ENCODE data around the gene ZNF280C. TPM values are rescaled to one million over a fixed set of nuclear protein-coding genes. Genes with fewer than 3 reads are reported as not detected.

Gene ZNF280C
- total RNA-seq, 2 experiments from 2014 or later: 5.7 to 10.8 TPM

DNA sequence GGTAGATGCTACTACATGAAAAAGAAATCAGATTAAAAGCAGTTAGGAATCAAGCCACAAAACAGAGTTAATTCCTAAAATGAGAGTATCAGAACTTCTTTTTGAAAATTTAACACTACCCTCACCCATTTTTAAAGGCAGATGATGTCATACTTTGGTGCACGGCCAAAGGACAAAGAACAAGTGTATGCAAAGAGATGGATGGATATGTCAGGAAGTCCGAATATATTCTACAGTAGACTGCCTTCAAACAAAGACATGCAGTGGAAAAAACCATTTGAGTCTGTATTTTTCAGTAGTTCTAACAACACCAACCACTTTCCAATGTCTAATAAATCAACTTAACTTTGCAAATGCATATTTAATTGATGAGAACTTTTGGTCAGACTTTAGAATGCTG, 105.3 kb downstream of the ZNF280C start:
- no peaks in the 10 kb centered on the region for H3K9me2 ChIP-seq (ENCODE audit: insufficient read depth, low read length)
- ChIA-PET CTCF (ENCODE audit: unreplicated experiment) (no interaction called here), POLR2A (no interaction called here)
- H4K20me1 ChIP-seq (ENCODE audit: insufficient read depth, low read length): peaks cover 4% of the 10 kb centered on the region; the same call in 1 of the 2 replicates
- H3K4me1 ChIP-seq (ENCODE audit: insufficient read depth, low read length, poor library complexity, severe bottlenecking): peaks cover 17% of the 10 kb centered on the region
- no peak overlapping the region for H2AFZ ChIP-seq (ENCODE audit: low read length)
- intact Hi-C loops (cut with micrococcal nuclease; ENCODE audit: unreplicated experiment): no loop called here
- no peak for TF ChIP-seq EZH2phosphoT487 (IDR thresholded peaks at IDR 0.05; ENCODE audit: borderline replicate concordance, low read depth, low read length)
- TF ChIP-seq, protein P1, sequence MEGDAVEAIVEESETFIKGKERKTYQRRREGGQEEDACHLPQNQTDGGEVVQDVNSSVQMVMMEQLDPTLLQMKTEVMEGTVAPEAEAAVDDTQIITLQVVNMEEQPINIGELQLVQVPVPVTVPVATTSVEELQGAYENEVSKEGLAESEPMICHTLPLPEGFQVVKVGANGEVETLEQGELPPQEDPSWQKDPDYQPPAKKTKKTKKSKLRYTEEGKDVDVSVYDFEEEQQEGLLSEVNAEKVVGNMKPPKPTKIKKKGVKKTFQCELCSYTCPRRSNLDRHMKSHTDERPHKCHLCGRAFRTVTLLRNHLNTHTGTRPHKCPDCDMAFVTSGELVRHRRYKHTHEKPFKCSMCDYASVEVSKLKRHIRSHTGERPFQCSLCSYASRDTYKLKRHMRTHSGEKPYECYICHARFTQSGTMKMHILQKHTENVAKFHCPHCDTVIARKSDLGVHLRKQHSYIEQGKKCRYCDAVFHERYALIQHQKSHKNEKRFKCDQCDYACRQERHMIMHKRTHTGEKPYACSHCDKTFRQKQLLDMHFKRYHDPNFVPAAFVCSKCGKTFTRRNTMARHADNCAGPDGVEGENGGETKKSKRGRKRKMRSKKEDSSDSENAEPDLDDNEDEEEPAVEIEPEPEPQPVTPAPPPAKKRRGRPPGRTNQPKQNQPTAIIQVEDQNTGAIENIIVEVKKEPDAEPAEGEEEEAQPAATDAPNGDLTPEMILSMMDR (conservative IDR thresholded peaks at IDR 0.05; ENCODE audit: low read length): no peak
- BruUV-seq (replicated peaks): no TSS peak
- no peak overlapping the region for H3K4me3 ChIP-seq (ENCODE audit: low read depth, low read length, poor library complexity, severe bottlenecking)
- DNase-seq (ENCODE audit: low spot score): no peak
- H3K27ac ChIP-seq (ENCODE audit: low read depth, low read length, poor library complexity, severe bottlenecking): no peak overlapping the region
- peaks cover 45% of the 10 kb centered on the region for H3K79me2 ChIP-seq (ENCODE audit: insufficient read depth, low read depth, low read length)
- 0 out of 2 replicates have a peak overlapping the region, but pooled peaks have one; percentile 36 for H3K4me2 ChIP-seq (ENCODE audit: low read length)
- no peaks in the 10 kb centered on the region for H3K9me3 ChIP-seq (ENCODE audit: low read length)
- H3K36me3 ChIP-seq (ENCODE audit: insufficient read depth, low read length): peaks cover 8% of the 10 kb centered on the region; the same call in 1 of the 2 replicates

DNA sequence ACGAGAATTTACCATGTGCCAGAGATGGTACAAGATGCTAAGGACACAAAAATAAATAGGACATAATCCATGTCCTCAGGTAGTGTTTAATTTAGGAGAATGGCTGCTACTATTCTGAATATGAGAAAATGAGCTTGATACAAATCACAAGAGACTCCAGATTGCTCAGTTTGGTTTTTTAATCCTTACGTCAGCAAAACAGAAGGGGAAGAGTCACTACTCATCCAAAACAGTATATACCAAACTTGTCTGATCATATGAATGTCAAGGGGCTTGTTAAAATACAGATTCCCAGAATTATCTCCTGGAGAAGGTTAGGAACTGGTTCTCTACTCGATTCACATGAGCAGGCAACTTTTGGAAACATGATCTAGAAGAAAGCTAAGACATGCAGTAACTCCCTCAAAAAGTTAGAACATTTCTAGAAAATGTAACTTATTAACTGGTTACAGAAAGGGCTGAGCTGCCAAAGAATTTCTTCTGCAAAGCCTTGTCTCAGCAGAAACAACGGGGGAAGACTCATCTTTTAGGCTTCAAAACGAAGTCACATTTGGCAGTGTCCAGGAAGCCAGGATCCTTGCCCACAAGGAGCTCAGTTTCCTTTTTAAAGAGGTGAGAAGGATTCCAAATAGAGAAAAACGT, 106.5 kb downstream of the ZNF280C start:
- no peak for TF ChIP-seq EZH2phosphoT487 (IDR thresholded peaks at IDR 0.05; ENCODE audit: borderline replicate concordance, low read depth, low read length)
- TF ChIP-seq, protein P1 (conservative IDR thresholded peaks at IDR 0.05; ENCODE audit: low read length): no peak
- peaks cover 13% of the 10 kb centered on the region for H3K4me1 ChIP-seq (ENCODE audit: insufficient read depth, low read length, poor library complexity, severe bottlenecking)
- POLR2A ChIA-PET: interaction anchor here (0.6 to 1.6 kb wide), 2 partner anchors 11 to 30 kb away, joined by 3 to 4 read pairs; no protein-coding TSS in a partner anchor
- H3K36me3 ChIP-seq (ENCODE audit: insufficient read depth, low read length): peaks cover 8% of the 10 kb centered on the region; the same call in 1 of the 2 replicates
- peaks cover 45% of the 10 kb centered on the region for H3K79me2 ChIP-seq (ENCODE audit: insufficient read depth, low read depth, low read length)
- no peak overlapping the region for H3K4me3 ChIP-seq (ENCODE audit: low read depth, low read length, poor library complexity, severe bottlenecking)
- no peak overlapping the region for H2AFZ ChIP-seq (ENCODE audit: low read length)
- H3K9me2 ChIP-seq (ENCODE audit: insufficient read depth, low read length): no peaks in the 10 kb centered on the region
- CTCF ChIA-PET (ENCODE audit: unreplicated experiment): interaction anchor here (0.7 kb wide), 1 partner anchor 243 kb away, joined by 3 read pairs; no protein-coding TSS in a partner anchor
- TSS peak; percentile 11 for BruUV-seq (replicated peaks)
- H3K27ac ChIP-seq (ENCODE audit: low read depth, low read length, poor library complexity, severe bottlenecking): no peak overlapping the region
- DNase-seq (ENCODE audit: low spot score): no peak
- H3K9me3 ChIP-seq (ENCODE audit: low read length): no peaks in the 10 kb centered on the region
- no peak overlapping the region for H3K4me2 ChIP-seq (ENCODE audit: low read length)
- H4K20me1 ChIP-seq (ENCODE audit: insufficient read depth, low read length): peaks cover 4% of the 10 kb centered on the region; the same call in 1 of the 2 replicates
- intact Hi-C loops (cut with micrococcal nuclease; ENCODE audit: unreplicated experiment): no loop called here

DNA sequence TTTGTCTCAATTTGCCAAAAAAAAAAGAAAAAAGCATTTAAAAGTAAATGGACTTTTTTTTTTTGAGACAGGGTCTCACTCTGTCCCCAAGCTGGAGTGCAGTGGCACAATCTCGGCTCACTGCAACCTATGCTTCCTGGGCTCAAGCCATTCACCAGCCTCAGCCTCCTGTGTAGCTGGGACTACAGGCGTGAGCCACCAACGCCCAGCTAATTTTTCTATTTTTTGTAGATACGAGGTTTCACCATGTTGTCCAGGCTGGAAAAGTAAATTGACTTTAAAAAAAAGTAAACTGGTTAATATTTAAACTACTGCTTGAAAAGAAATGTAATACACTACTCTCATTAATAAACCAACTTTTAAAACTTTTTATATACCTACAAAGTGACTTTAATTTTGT, 108.9 kb downstream of the ZNF280C start:
- no peaks in the 10 kb centered on the region for H3K9me2 ChIP-seq (ENCODE audit: insufficient read depth, low read length)
- peaks cover 9% of the 10 kb centered on the region for H3K4me1 ChIP-seq (ENCODE audit: insufficient read depth, low read length, poor library complexity, severe bottlenecking)
- intact Hi-C loops (cut with micrococcal nuclease; ENCODE audit: unreplicated experiment): no loop called here
- ChIA-PET CTCF (ENCODE audit: unreplicated experiment) (no interaction called here), POLR2A (interaction anchor here (0.7 kb wide), 1 partner anchor 20 kb away, joined by 3 read pairs; no protein-coding TSS in a partner anchor)
- no TSS peak for BruUV-seq (replicated peaks)
- H3K9me3 ChIP-seq (ENCODE audit: low read length): no peaks in the 10 kb centered on the region
- no peak overlapping the region for H3K4me2 ChIP-seq (ENCODE audit: low read length)
- H3K36me3 ChIP-seq (ENCODE audit: insufficient read depth, low read length): peaks cover 25% of the 10 kb centered on the region
- no peak overlapping the region for H2AFZ ChIP-seq (ENCODE audit: low read length)
- peaks cover 4% of the 10 kb centered on the region; the same call in 1 of the 2 replicates for H4K20me1 ChIP-seq (ENCODE audit: insufficient read depth, low read length)
- H3K4me3 ChIP-seq (ENCODE audit: low read depth, low read length, poor library complexity, severe bottlenecking): no peak overlapping the region
- H3K27ac ChIP-seq (ENCODE audit: low read depth, low read length, poor library complexity, severe bottlenecking): no peak overlapping the region
- no peak for DNase-seq (ENCODE audit: low spot score)
- TF ChIP-seq, protein P1 (conservative IDR thresholded peaks at IDR 0.05; ENCODE audit: low read length): no peak
- no peak for TF ChIP-seq EZH2phosphoT487 (IDR thresholded peaks at IDR 0.05; ENCODE audit: borderline replicate concordance, low read depth, low read length)
- peaks cover 39% of the 10 kb centered on the region for H3K79me2 ChIP-seq (ENCODE audit: insufficient read depth, low read depth, low read length)

All from OCI-LY7 (cell line).